Right lobe of liver (tissue), 6 donors: ENCODE results near the gene AKR1C4. TPM values are rescaled to one million over a fixed set of nuclear protein-coding genes. Genes with fewer than 3 reads are reported as not detected.
A peak's percentile ranks its signal among the peaks of the same experiment; 100 is the strongest.

Experiments
- ATAC-seq, 4 donors: fragments of 200-7000 bp; cut with Tn5 transposase; one replicate each; pipeline ENCODE4 v1.9.1; 2020; ENCODE audit warnings: mild to moderate bottlenecking in 4 of 4, moderate library complexity in 4 of 4
- DNase-seq, 3 donors: peaks; one replicate each; pipeline ENCODE4 v3.0.0-alpha.2; 2020
- H3K27ac ChIP-seq, 3 donors: fragments of 200-600 bp; one replicate each; pipeline ENCODE4 v1.8.0; 2022
- H3K27me3 ChIP-seq, 2 donors: fragments of 200-600 bp; one replicate each; pipeline ENCODE4 v1.8.0; 2022
- H3K36me3 ChIP-seq, 4 donors: fragments of 200-600 bp; sonication (generic) in 1 of 4; one replicate each; pipeline versions ENCODE4 v1.5.1 to v1.8.0; 2017 to 2022; ENCODE audit warnings: control low read depth in 1 of 4
- H3K4me1 ChIP-seq, 4 donors: fragments of 200-600 bp; sonication (generic) in 1 of 4; one replicate each; pipeline versions ENCODE4 v1.5.1 to v1.8.0; 2017 to 2022; ENCODE audit warnings: control low read depth in 1 of 4
- H3K4me3 ChIP-seq, 3 donors: fragments of 200-600 bp; one replicate each; pipeline ENCODE4 v1.8.0; 2022
- H3K9me3 ChIP-seq, 4 donors: fragments of 200-600 bp; sonication (generic) in 1 of 4; one replicate each; pipeline versions ENCODE4 v1.5.1 to v1.8.0; 2017 to 2022; ENCODE audit warnings: control low read depth in 1 of 4
- POLR2A ChIP-seq: fragments of 450-650 bp; IDR thresholded peaks from one replicate; pipeline ENCODE4 v1.6.1; 2017; ENCODE audit warnings: antibody characterized with exemption, mild to moderate bottlenecking
- WGBS: methylation state at CpG from one replicate; pipeline ENCODE4 v1.1.6; 2018; ENCODE audit warnings: low coverage, low lambda C conversion rate; ENCODE audit not compliant: insufficient coverage; ENCODE audit errors: missing lambda C conversion rate; 5-methylcytosine and 5-hydroxymethylcytosine counted together
- intact Hi-C, 2 donors: fragments of 100-400 bp; cut with DNase I; formaldehyde crosslinking; loops; one replicate each; pipeline versions ENCODE4 v1.11.2 to v1.14.1; 2022
- total RNA-seq, 6 experiments: library from RNA; depleted of rRNA in 2 of 6; stranded (reverse); fragments of >200 nt in 2 of 6; fragmentation: NEBNext Ultra II Directional in 3 of 6; extraction: Animal tissue kit (Norgen Biotek cat#: 25700) in 3 of 6; gene quantifications; one replicate each; pipeline versions ENCODE4 v1.1.0 to v1.2.4, GENCODE V29; 2016 to 2023
- TF ChIP-seq, protein P1 (sequence below), 4 donors: fragments of 200-600 bp in 3 of 4; fragments of 450-650 bp in 1 of 4; IDR thresholded peaks; one replicate each; pipeline versions ENCODE4 v1.5.1 to v1.8.0; 2016 to 2022; ENCODE audit warnings: antibody characterized with exemption in 4 of 4, mild to moderate bottlenecking in 2 of 4
- donor health status: DM: no; HTN: yes; CAD: no.
- donor health status: DM: no; HTN: no; CAD: no.
- donor health status: DM: no; HTN: no; CAD: no.
- donor health status: DM: no; HTN: yes; CAD: no.
- donor health status: DM: no; HTN: yes; CAD: no.

AKR1C4 gene
- total RNA-seq, 6 experiments from 2014 or later, result 172 to 471 (median 220) TPM

DNA sequence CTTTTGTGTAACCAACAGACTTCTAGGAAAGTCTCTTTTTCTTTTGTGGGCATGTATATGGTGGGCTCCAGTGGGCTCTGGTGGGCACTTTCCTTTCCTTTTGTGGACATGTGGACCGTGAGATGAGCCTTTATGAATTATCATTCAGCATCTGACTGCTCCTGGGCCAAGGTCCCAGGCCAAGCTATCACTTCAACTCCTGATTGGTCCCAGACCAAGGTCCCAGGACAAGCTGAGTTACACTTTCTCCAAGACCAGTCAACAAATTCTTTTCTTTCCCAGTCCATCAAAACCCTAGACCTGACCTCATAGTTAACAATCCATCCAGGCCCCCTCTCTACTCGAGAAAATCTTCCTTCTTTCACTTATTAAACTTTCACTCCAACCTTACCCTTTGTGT lies 12.7 kb upstream of the AKR1C4 start:
- H3K4me3 ChIP-seq, result peak overlapping the region; percentile 22 to 61 (median 53)
- peaks cover 0 to 24% (median 5%) of the 10 kb centered on the region in 4 donors for H3K4me1 ChIP-seq
- H3K27me3 ChIP-seq, result no peaks in the 10 kb centered on the region
- peaks cover 0 to 8% (median 4%) of the 10 kb centered on the region in 4 donors for H3K36me3 ChIP-seq
- WGBS, result 33% methylated on average over 2 of the region's 2 CpGs
- intact Hi-C loops, result no loop called here
- DNase-seq (peak in 1 of 3 donors; percentile 53), ATAC-seq (peak; percentile 54 to 61 (median 60))
- TF ChIP-seq POLR2A, result no peak
- TF ChIP-seq, protein P1, sequence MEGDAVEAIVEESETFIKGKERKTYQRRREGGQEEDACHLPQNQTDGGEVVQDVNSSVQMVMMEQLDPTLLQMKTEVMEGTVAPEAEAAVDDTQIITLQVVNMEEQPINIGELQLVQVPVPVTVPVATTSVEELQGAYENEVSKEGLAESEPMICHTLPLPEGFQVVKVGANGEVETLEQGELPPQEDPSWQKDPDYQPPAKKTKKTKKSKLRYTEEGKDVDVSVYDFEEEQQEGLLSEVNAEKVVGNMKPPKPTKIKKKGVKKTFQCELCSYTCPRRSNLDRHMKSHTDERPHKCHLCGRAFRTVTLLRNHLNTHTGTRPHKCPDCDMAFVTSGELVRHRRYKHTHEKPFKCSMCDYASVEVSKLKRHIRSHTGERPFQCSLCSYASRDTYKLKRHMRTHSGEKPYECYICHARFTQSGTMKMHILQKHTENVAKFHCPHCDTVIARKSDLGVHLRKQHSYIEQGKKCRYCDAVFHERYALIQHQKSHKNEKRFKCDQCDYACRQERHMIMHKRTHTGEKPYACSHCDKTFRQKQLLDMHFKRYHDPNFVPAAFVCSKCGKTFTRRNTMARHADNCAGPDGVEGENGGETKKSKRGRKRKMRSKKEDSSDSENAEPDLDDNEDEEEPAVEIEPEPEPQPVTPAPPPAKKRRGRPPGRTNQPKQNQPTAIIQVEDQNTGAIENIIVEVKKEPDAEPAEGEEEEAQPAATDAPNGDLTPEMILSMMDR (IDR thresholded peaks at IDR 0.05), result no peak
- peak overlapping the region; percentile 55 to 77 (median 69) for H3K27ac ChIP-seq
- no peaks in the 10 kb centered on the region for H3K9me3 ChIP-seq

- Histone ChIP-seq H3K27me3 (no peaks in the 10 kb centered on the region), H3K9me3 (no peaks in the 10 kb centered on the region), H3K4me1 (peaks cover 0 to 27% (median 5%) of the 10 kb centered on the region in 4 donors), H3K36me3 (peaks cover 0 to 7% (median 3%) of the 10 kb centered on the region in 4 donors), H3K27ac (peak within 1 kb of the TSS; percentile 55 to 77 (median 69)), H3K4me3 (peak within 1 kb of the TSS; percentile 22 to 61 (median 53))
- intact Hi-C loops, result no loop called here
- ATAC-seq (peak; percentile 73 to 79 (median 74)), DNase-seq (peak in 1 of 3 donors; percentile 60)
- TF ChIP-seq, protein P1 (IDR thresholded peaks at IDR 0.05), result no peak
- peak; percentile 25 for TF ChIP-seq POLR2A
- WGBS, result 15% methylated on average over 5 of the region's 5 CpGs
Observed at GRCh38 chr10:5184987-5185775, 11.5 kb upstream of the AKR1C4 start, which contains the start of gene AKR1C8. TSS of gene AKR1C8 (minus strand) at chr10:5185150. CDS start at chr10:5185104, 46 bp downstream.

DNA sequence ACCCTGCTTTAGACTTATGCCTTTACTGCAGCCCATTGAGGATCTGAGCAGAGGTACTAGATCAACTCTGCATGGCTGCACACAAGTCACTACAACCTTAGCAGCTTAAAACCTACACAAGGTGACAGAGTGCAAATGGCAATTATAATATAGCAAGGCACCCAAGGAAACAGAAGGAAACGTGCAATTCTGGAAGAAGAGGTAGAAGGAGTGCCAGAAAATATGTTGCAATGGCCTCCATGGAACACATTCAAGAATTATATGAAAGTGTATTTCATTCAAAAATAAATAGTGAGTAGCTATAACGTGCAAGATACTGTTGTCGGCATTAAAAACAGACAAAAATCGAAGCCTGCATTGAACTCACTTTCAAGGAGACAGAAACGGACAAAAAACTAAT lies 8.8 kb upstream of the AKR1C4 start:
- intact Hi-C loops, result no loop called here
- Histone ChIP-seq H3K27me3 (no peaks in the 10 kb centered on the region), H3K9me3 (no peaks in the 10 kb centered on the region), H3K27ac (peak overlapping the region; percentile 39 to 68 (median 61)), H3K36me3 (no peaks in the 10 kb centered on the region), H3K4me1 (peaks cover 0 to 27% (median 5%) of the 10 kb centered on the region in 4 donors), H3K4me3 (no peak overlapping the region)
- DNase-seq (no peak), ATAC-seq (no peak)
- 74% methylated on average over 5 of the region's 5 CpGs for WGBS
- TF ChIP-seq, protein P1 (IDR thresholded peaks at IDR 0.05), result no peak
- no peak for TF ChIP-seq POLR2A

- Histone ChIP-seq H3K4me3 (no peak overlapping the region), H3K9me3 (no peaks in the 10 kb centered on the region), H3K27ac (peak overlapping the region; percentile 39 to 68 (median 61)), H3K36me3 (no peaks in the 10 kb centered on the region), H3K27me3 (no peaks in the 10 kb centered on the region), H3K4me1 (peaks cover 0 to 27% (median 5%) of the 10 kb centered on the region in 4 donors)
- 37% methylated on average over 2 of the region's 2 CpGs for WGBS
- peak; percentile 79 to 93 (median 86) for ATAC-seq
- intact Hi-C loops, result no loop called here
- DNase-seq, result peak; percentile 42 to 81 (median 68)
- TF ChIP-seq POLR2A, result peak; percentile 23
- TF ChIP-seq, protein P1 (IDR thresholded peaks at IDR 0.05), result no peak
Observed at GRCh38 chr10:5188358-5188757, 8.3 kb upstream of the AKR1C4 start.
